K562 (cell line): ENCODE results near the gene CHPF. TPM values are rescaled to one million over a fixed set of nuclear protein-coding genes. Genes with fewer than 3 reads are reported as not detected.

Experiments used
- ATAC-seq: fragments of 200-7000 bp; cut with Tn5 transposase; 3 replicates; pipeline ENCODE4 v1.9.1; 2020; ENCODE audit warnings: moderate library complexity
- BruUV-seq: library from RNA; stranded (reverse); fragments of 400-500 nt; replicated peaks from 2 replicates; lab custom pipeline; 2021; lab: Mats Ljungman, UMichigan
- CTCF ChIA-PET: fragments of 300-600 bp; formaldehyde crosslinking; extraction: SDS; loops from one replicate; lab custom pipeline; 2021; ENCODE audit warnings: low intra/inter-chr PET ratio; lab: Yijun Ruan, JAX
- POLR2A ChIA-PET: fragments of 300-600, 350-650 bp; sonication (Branson Sonifier 250); formaldehyde crosslinking; extraction: SDS; loops from one replicate; lab custom pipeline; 2021; ENCODE audit warnings: antibody characterized with exemption, inconsistent platforms; lab: Yijun Ruan, JAX
- DNase-seq, 4 experiments: peaks; one replicate each; pipeline versions ENCODE4 v3.0.0 to v3.0.0-alpha.2; 2011 to 2018; ENCODE audit warnings: low spot score in 3 of 4, mixed read lengths in 3 of 4; ENCODE audit errors: extremely low read depth in 1 of 4
- FAIRE-seq: peaks from 2 replicates; lab custom pipeline; 2011; peaks lifted over from hg19 to GRCh38; lab: Jason Lieb, UNC
- H2AFZ ChIP-seq: 2 replicates; pipeline ENCODE4 v1.6.0; 2011; ENCODE audit warnings: low read depth, low read length, control low read depth, inconsistent platforms
- H3K27ac ChIP-seq: fragments of 200-600 bp; 3 replicates; pipeline ENCODE4 v1.8.0; 2011; ENCODE audit warnings: low read depth, mild to moderate bottlenecking, control low read depth, inconsistent platforms, low read length, moderate library complexity, mixed read lengths; ENCODE audit errors: extremely low read depth
- H3K27me3 ChIP-seq, 2 experiments: fragments of 300-600 bp in 1 of 2; 2 replicates in 1 of 2; 3 replicates in 1 of 2; pipeline versions ENCODE4 v1.6.0 to v1.8.0; 2011; ENCODE audit warnings: inconsistent platforms in 2 of 2, low read length in 2 of 2, mild to moderate bottlenecking in 1 of 2, mixed read lengths in 1 of 2, moderate library complexity in 1 of 2; ENCODE audit not compliant: control insufficient read depth in 2 of 2, insufficient read depth in 2 of 2
- H3K36me3 ChIP-seq: fragments of 300-600 bp; 3 replicates; pipeline ENCODE4 v1.8.0; 2011; ENCODE audit warnings: mild to moderate bottlenecking, low read length, inconsistent platforms; ENCODE audit not compliant: control insufficient read depth, insufficient read depth
- H3K4me1 ChIP-seq, 2 experiments: fragments of 200-600 bp in 1 of 2; replicated peaks in 1 of 2; 2 replicates in 1 of 2; 3 replicates in 1 of 2; pipeline versions ENCODE4 v1.5.1 to v1.8.0; 2011; ENCODE audit warnings: inconsistent platforms in 2 of 2, low read length in 2 of 2, mild to moderate bottlenecking in 1 of 2, mixed read lengths in 1 of 2, moderate library complexity in 1 of 2; ENCODE audit not compliant: control insufficient read depth in 2 of 2, insufficient read depth in 2 of 2
- H3K4me2 ChIP-seq: 2 replicates; pipeline ENCODE4 v1.6.1; 2011; ENCODE audit warnings: low read length, control low read depth, inconsistent platforms, mixed read lengths; ENCODE audit not compliant: insufficient read depth
- H3K4me3 ChIP-seq: fragments of 200-600 bp; sonication (generic), shearing (Covaris generic); 2 replicates; pipeline ENCODE4 v1.5.1; 2016; ENCODE audit warnings: control low read depth, inconsistent platforms
- H3K79me2 ChIP-seq: fragments of 200-600 bp; 3 replicates; pipeline ENCODE4 v1.8.0; 2011; ENCODE audit warnings: low read length, inconsistent platforms; ENCODE audit not compliant: control insufficient read depth, insufficient read depth
- H3K9ac ChIP-seq, 2 experiments: 2 replicates each; pipeline versions ENCODE4 v1.6.0 to v1.6.1; 2011; ENCODE audit warnings: low read depth in 2 of 2, low read length in 2 of 2, control low read depth in 1 of 2, inconsistent platforms in 1 of 2, mild to moderate bottlenecking in 1 of 2, mixed read lengths in 1 of 2; ENCODE audit not compliant: insufficient read depth in 1 of 2
- H3K9me1 ChIP-seq: one replicate; pipeline ENCODE4 v1.6.0; 2011; ENCODE audit warnings: inconsistent platforms, mild to moderate bottlenecking, low read length, moderate library complexity; ENCODE audit not compliant: control insufficient read depth, insufficient read depth
- H3K9me3 ChIP-seq: replicated peaks from 2 replicates; pipeline ENCODE4 v1.5.1; 2011; ENCODE audit warnings: low read depth, low read length, inconsistent platforms; ENCODE audit not compliant: control insufficient read depth, insufficient read depth
- H4K20me1 ChIP-seq: replicated peaks from 2 replicates; pipeline ENCODE4 v1.6.1; 2011; ENCODE audit warnings: low read length, inconsistent platforms, mixed read lengths; ENCODE audit not compliant: control insufficient read depth, insufficient read depth
- CBFA2T3 ChIP-seq: fragments of 450-650 bp; IDR thresholded peaks from 2 replicates; pipeline ENCODE4 v1.6.1; 2017
- DACH1 ChIP-seq: fragments of 450-650 bp; IDR thresholded peaks from 2 replicates; pipeline ENCODE4 v1.6.1; 2018; ENCODE audit not compliant: partially characterized antibody
- MLLT1 ChIP-seq, 2 experiments: fragments of 450-650 bp; IDR thresholded peaks; 2 replicates each; pipeline ENCODE4 v1.6.1; 2016
- POLR2AphosphoS5 ChIP-seq: IDR thresholded peaks from 2 replicates; pipeline ENCODE4 v1.6.1; 2011; ENCODE audit warnings: mild to moderate bottlenecking, low read depth, low read length, moderate library complexity; ENCODE audit not compliant: control insufficient read depth, insufficient read depth
- SAFB ChIP-seq: fragments of 200-400 bp; formaldehyde crosslinking; IDR thresholded peaks from 2 replicates; pipeline ENCODE4 v1.6.1; 2017; ENCODE audit warnings: low read depth, low read length, borderline replicate concordance
- SUPT5H ChIP-seq: fragments of 450-650 bp; IDR thresholded peaks from 2 replicates; pipeline ENCODE4 v1.6.1; 2016
- ZNF12 ChIP-seq: sonication (generic); formaldehyde crosslinking; IDR thresholded peaks from 2 replicates; pipeline ENCODE4 v1.4.0; 2020; ENCODE audit warnings: mild to moderate bottlenecking, missing genetic modification reagents
- ZNF696 ChIP-seq: fragments of 250-450 bp; sonication (Bioruptor Pico); conservative IDR thresholded peaks from 2 replicates; pipeline ENCODE4 v1.4.0; 2020; ENCODE audit warnings: mild to moderate bottlenecking, moderate library complexity
- WGBS: fragments of 100-300 bp; shearing (Covaris generic); methylation state at CpG from one replicate; pipeline ENCODE4 v1.1.6; 2016; ENCODE audit warnings: low coverage, mixed read lengths; ENCODE audit not compliant: insufficient coverage; ENCODE audit errors: missing lambda C conversion rate; 5-methylcytosine and 5-hydroxymethylcytosine counted together
- in situ Hi-C: fragments of 300-500 bp; cut with MboI; formaldehyde crosslinking; loops from 4 replicates; pipeline ENCODE4 v1.15.0; 2018; ENCODE audit warnings: inconsistent platforms, mixed read lengths
- intact Hi-C: fragments of 100-400 bp; cut with micrococcal nuclease; formaldehyde crosslinking; loops from 2 replicates; pipeline ENCODE4 v1.14.2; 2022
- polyA plus RNA-seq, 8 experiments: library from polyadenylated mRNA; depleted of rRNA in 4 of 8; stranded (reverse) in 5 of 8; unstranded in 3 of 8; fragments of >200 nt; fragmentation: Nextera tagmentation in 2 of 8; fragmentation: Illumina TruSeq in 1 of 8; extraction: Ambion mirVana in 2 of 8; extraction: Trizol in 1 of 8; gene quantifications; 2 replicates each; pipeline versions ENCODE4 v1.2.1 to v1.2.3, GENCODE V29; 2011 to 2014; ENCODE audit warnings: inconsistent platforms in 1 of 8, missing spikeins in 1 of 8
- total RNA-seq, 7 experiments: library from RNA; depleted of rRNA in 6 of 7; stranded (reverse); fragments of >200 nt in 6 of 7; fragmentation: Illumina TruSeq in 2 of 7; extraction: Trizol in 2 of 7; gene quantifications; 2 replicates each; pipeline versions ENCODE4 v1.2.1 to v1.2.3, GENCODE V29; 2011 to 2021; ENCODE audit warnings: low replicate concordance in 1 of 7

CHPF gene
- total and polyA plus RNA-seq, 9 of the 15 experiments (the other 6 are each of a cell fraction or from before 2014, with no cell fraction given) = 0.15 to 57.2 (median 7.9) TPM

GRCh38 chr2:219591091-219591490, 47.5 kb upstream of the CHPF start:
- TF ChIP-seq SUPT5H (no peak), CBFA2T3 (no peak), ZNF696 (CRISPR knock-in tag) (no peak), SAFB (no peak), ZNF12 (peak; percentile 55; the same call in 1 of the 2 replicates), DACH1 (no peak), POLR2AphosphoS5 (no peak), MLLT1 (IDR thresholded peaks at IDR 0.05) (no peak)
- TF ChIP-seq, all 486 proteins: peak for 1
- POLR2A ChIA-PET = no interaction called here
- Histone ChIP-seq H3K4me2 (no peak overlapping the region), H3K36me3 (no peaks in the 10 kb centered on the region), H3K9me3 (no peaks in the 10 kb centered on the region), H3K9me1 (no peaks in the 10 kb centered on the region), H3K4me1 (peaks cover 4 to 14% of the 10 kb centered on the region in 2 experiments), H3K27me3 (no peaks in the 10 kb centered on the region), H4K20me1 (no peaks in the 10 kb centered on the region), H3K79me2 (no peaks in the 10 kb centered on the region), H3K4me3 (no peak overlapping the region), H3K27ac (no peak overlapping the region), H2AFZ (no peak overlapping the region), H3K9ac (no peak overlapping the region)
- no TSS peak for BruUV-seq
- in situ Hi-C loops (no loop called here), intact Hi-C loops (no loop called here)
- CTCF ChIA-PET = no interaction called here
- no peak for ATAC-seq
- DNase-seq = no peak
- no peak for FAIRE-seq
- 80% methylated on average over 1 of the region's 4 CpGs for WGBS
